ENCODE results near the gene APOL5.
"Not testable (repeated sequence)": the region's sequence is repeated elsewhere in the genome, so short reads cannot be mapped to it uniquely, and the experiment has no call there.

- TF ChIP-seq, protein P1, sequence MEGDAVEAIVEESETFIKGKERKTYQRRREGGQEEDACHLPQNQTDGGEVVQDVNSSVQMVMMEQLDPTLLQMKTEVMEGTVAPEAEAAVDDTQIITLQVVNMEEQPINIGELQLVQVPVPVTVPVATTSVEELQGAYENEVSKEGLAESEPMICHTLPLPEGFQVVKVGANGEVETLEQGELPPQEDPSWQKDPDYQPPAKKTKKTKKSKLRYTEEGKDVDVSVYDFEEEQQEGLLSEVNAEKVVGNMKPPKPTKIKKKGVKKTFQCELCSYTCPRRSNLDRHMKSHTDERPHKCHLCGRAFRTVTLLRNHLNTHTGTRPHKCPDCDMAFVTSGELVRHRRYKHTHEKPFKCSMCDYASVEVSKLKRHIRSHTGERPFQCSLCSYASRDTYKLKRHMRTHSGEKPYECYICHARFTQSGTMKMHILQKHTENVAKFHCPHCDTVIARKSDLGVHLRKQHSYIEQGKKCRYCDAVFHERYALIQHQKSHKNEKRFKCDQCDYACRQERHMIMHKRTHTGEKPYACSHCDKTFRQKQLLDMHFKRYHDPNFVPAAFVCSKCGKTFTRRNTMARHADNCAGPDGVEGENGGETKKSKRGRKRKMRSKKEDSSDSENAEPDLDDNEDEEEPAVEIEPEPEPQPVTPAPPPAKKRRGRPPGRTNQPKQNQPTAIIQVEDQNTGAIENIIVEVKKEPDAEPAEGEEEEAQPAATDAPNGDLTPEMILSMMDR (IDR thresholded peaks at IDR 0.05) = not testable (repeated sequence)
- not testable (repeated sequence) for TF ChIP-seq NR3C1 (CRISPR knock-in tag; conservative IDR thresholded peaks at IDR 0.05; ENCODE audit: low read depth); TCF7 (CRISPR knock-in tag; IDR thresholded peaks at IDR 0.05; ENCODE audit: low read depth); HMGA2 (CRISPR knock-in tag; IDR thresholded peaks at IDR 0.05); USF1 (CRISPR knock-in tag; IDR thresholded peaks at IDR 0.05); ATF3 (CRISPR knock-in tag; conservative IDR thresholded peaks at IDR 0.05); ZSCAN18 (CRISPR knock-in tag; IDR thresholded peaks at IDR 0.05); RELA (CRISPR knock-in tag; IDR thresholded peaks at IDR 0.05; ENCODE audit: borderline replicate concordance); SMAD4 (CRISPR knock-in tag; IDR thresholded peaks at IDR 0.05)
- TF ChIP-seq, protein P2, sequence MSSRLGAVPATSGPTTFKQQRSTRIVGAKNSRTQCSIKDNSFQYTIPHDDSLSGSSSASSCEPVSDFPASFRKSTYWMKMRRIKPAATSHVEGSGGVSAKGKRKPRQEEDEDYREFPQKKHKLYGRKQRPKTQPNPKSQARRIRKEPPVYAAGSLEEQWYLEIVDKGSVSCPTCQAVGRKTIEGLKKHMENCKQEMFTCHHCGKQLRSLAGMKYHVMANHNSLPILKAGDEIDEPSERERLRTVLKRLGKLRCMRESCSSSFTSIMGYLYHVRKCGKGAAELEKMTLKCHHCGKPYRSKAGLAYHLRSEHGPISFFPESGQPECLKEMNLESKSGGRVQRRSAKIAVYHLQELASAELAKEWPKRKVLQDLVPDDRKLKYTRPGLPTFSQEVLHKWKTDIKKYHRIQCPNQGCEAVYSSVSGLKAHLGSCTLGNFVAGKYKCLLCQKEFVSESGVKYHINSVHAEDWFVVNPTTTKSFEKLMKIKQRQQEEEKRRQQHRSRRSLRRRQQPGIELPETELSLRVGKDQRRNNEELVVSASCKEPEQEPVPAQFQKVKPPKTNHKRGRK (CRISPR knock-in tag; IDR thresholded peaks at IDR 0.05; ENCODE audit: borderline replicate concordance) = not testable (repeated sequence)
- TF ChIP-seq, protein P3, sequence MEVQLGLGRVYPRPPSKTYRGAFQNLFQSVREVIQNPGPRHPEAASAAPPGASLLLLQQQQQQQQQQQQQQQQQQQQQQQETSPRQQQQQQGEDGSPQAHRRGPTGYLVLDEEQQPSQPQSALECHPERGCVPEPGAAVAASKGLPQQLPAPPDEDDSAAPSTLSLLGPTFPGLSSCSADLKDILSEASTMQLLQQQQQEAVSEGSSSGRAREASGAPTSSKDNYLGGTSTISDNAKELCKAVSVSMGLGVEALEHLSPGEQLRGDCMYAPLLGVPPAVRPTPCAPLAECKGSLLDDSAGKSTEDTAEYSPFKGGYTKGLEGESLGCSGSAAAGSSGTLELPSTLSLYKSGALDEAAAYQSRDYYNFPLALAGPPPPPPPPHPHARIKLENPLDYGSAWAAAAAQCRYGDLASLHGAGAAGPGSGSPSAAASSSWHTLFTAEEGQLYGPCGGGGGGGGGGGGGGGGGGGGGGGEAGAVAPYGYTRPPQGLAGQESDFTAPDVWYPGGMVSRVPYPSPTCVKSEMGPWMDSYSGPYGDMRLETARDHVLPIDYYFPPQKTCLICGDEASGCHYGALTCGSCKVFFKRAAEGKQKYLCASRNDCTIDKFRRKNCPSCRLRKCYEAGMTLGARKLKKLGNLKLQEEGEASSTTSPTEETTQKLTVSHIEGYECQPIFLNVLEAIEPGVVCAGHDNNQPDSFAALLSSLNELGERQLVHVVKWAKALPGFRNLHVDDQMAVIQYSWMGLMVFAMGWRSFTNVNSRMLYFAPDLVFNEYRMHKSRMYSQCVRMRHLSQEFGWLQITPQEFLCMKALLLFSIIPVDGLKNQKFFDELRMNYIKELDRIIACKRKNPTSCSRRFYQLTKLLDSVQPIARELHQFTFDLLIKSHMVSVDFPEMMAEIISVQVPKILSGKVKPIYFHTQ (CRISPR knock-in tag; IDR thresholded peaks at IDR 0.05) = not testable (repeated sequence)
Measured at GRCh38 chr22:35737886-35738285, 20.2 kb downstream of the APOL5 start.
